ENCODE results near the gene TRPM6.

- TF ChIP-seq, protein P1, sequence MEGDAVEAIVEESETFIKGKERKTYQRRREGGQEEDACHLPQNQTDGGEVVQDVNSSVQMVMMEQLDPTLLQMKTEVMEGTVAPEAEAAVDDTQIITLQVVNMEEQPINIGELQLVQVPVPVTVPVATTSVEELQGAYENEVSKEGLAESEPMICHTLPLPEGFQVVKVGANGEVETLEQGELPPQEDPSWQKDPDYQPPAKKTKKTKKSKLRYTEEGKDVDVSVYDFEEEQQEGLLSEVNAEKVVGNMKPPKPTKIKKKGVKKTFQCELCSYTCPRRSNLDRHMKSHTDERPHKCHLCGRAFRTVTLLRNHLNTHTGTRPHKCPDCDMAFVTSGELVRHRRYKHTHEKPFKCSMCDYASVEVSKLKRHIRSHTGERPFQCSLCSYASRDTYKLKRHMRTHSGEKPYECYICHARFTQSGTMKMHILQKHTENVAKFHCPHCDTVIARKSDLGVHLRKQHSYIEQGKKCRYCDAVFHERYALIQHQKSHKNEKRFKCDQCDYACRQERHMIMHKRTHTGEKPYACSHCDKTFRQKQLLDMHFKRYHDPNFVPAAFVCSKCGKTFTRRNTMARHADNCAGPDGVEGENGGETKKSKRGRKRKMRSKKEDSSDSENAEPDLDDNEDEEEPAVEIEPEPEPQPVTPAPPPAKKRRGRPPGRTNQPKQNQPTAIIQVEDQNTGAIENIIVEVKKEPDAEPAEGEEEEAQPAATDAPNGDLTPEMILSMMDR (conservative IDR thresholded peaks at IDR 0.05; ENCODE audit: low read depth, low read length), result no peak
- TF ChIP-seq EZH2 (IDR thresholded peaks at IDR 0.05; ENCODE audit: low read length, unreplicated experiment), result no peak
- TF ChIP-seq EZH2phosphoT487 (IDR thresholded peaks at IDR 0.05; ENCODE audit: borderline replicate concordance, low read length), result no peak
Measured at GRCh38 chr9:74719306-74719705, 168.4 kb downstream of the TRPM6 start.

Measured in PC-3 (cell line).